Measurements from ENCODE around the gene PPP1R12A.

The PPP1R12A gene

DNA sequence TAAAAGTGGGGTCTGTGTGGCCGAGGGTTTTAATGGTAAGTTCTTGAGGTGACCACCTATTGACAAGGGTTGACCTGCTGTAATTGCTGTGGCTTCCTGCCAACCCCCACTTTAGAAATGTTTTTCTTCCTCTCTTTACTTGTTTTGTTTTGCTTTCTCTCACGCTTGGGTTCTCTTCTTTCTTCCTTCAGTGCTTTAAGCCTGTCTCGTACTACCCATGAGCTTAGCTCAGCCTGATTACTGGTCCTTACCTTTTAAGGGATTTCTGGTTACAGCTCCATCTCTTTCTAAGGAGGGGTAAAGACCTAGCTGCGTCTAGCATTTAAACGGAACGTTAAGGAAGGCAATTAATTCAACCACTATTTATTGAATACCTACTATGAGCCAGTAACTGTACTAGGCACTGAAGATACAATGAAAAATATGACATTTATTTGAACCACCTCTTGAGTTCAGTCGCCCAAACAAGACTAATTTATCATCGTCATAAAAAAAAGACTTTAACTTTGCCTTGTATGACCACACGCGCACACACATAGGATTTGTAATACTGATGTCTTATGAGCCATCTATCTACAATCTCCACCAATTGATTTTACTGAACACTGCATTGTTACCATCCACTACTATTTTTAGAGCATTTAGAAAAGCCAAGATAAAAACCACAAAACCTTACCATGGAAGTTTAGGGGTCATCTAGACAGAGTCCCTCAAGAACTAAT is 888 bp upstream of the PPP1R12A start:
- peak; percentile 75 for DNase-seq

DNA sequence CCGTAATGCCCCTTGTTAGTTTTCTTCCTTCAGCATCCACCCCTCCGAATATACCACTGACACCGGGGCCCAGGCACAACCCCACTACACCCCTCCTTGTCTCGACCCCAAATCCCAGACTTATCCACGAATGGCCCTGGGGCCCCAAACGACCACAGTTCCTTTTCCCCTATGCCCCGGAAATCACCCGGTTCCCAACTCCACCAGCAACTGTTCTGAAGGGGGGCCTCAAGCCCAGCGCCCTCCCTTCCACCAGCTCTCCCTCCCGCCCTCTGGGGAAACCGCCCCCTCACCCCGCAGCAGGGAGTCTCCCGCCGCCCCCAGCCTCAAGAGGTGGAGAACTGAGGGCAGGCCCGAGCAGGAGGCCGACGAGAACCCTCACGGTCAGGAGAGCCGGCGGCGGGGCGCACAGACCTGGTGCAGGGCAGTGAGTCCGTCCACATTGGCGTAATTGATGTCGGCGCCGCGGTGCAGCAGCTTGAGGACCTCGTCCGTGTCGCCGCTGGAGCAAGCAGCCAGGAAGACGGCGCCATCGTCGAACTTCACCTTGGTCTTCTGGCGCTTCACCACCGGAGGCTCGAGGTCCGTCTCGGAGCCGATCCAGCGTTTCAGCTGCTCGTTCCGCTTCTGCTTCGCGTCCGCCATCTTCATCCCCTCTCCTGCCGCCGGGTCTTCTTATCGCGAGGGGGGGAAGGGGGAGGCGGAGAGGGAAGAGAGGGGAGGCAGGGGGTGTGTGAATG is 446 bp downstream of the PPP1R12A start:
- DNase-seq, result peak; percentile 87

DNA sequence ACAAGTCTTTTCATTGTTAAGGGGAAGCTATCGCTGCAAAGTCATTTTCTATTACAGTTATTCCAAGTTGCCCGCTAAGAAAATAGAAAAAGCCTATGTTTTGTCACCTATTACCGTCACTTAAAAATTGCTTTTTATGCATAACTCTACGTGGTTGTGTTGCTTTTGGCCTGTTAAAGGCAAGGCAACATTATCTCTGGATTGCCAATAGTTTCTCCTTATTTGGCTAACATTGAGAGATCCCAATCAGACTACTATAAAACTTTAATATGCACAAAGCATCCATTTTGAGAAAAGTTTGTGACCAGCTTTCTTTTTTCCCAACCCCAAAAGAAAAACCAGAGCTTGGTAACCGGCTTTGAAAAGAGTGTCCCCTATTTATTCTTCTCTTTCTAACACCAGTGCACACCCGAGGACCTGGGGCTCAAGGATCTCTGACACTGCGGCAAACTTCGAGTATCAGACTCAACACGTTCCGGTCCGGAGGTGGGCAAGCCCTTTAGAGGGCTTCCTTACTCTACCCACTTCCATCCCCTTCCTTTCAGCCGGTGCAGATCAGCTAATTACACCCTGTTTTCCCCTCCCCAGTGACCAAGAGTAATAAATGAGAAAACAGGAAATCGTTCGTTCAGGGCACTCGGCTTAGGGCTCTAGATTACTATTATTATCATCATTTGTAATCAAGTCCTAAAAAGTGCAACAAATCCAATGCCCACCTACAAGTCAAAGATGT is 1.2 kb downstream of the PPP1R12A start:
- DNase-seq, result peak; percentile 58

- DNase-seq, result no peak
Observed at GRCh38 chr12:79933043-79933442, 1.9 kb downstream of the PPP1R12A start.

DNA sequence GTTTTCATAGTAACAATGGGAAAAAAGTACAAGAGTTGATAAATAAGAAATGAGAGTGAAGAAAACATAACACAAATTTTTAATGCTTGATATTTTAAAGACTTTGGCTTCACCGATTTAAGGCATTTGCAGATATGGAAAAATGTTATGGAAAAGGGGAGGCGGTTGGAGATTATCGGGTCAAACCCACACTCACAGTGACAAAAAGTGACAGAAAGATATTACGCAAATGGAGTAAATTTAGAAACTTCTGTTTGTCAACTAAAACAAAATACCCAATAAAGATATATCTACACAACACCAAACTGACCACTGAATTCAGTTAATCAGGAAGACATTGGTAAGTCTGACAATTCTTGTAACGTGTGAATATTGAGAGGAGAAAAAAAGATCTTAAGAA is 2.5 kb downstream of the PPP1R12A start:
- DNase-seq, result no peak

GRCh38 chr12:79929065-79929464 is 5.8 kb downstream of the PPP1R12A start:
- no peak for DNase-seq

GRCh38 chr12:79927772-79928474 is 7.0 kb downstream of the PPP1R12A start:
- no peak for DNase-seq

- no peak for DNase-seq
Observed at GRCh38 chr12:79926951-79927350, 7.9 kb downstream of the PPP1R12A start.

DNA sequence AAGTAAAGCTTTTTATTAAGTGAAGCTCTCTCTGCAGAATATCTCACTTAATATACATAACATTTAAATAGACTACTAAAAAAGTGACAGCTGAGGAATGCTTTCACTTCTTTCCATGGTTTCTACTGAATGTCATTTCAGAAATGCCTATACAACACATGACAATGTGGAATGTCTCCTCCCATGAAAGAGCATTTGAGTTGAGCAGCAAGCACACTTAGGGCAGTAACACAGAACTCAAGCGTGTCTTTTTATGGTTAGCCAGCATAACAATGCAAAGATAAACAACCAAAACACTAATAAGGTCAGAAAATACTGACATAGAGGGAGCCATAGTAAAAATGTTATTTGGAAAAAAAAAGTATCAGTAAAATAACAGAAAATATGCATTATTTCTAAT is 9.4 kb downstream of the PPP1R12A start:
- no peak for DNase-seq

- DNase-seq, result no peak
Observed at GRCh38 chr12:79921786-79922185, 13.1 kb downstream of the PPP1R12A start.

GRCh38 chr12:79920421-79921238 is 14.3 kb downstream of the PPP1R12A start:
- DNase-seq, result no peak

DNA sequence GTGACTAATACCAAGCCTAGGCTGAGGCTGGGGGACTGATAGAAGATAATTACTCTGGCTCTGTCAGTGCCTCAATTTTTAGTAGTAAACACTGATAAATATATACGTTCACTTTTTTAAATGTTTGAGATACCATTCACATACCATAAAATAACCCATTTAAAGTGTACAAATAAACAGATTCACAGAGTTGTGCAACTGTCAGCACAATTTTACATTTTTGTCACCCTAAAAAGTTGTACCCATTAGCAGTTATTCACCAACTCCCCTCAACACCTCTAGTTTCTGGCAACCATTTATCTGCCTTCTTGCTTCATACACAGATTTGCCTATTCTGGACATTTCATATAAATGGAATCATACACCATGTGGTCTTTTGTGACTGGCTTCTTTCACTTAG is 15.1 kb downstream of the PPP1R12A start:
- DNase-seq, result no peak

DNA sequence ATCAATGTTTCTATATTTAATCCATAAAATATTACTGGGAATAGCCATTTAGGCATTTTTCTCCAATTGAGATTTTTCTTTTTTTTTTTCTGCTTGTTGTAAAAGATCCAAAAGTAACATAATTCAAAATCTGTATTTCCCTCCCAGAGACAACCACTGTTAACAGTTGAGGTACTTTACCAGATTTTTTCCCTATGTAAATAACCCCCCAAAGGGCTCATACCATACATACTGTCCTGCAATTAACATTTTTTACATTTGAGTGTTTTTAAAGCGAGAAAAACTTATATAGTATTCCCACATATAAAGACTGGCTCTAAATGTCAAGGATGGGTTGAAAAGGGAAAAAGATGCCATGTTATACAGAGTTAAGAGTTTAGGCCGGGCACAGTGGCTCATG is 18.1 kb downstream of the PPP1R12A start:
- DNase-seq, result no peak

DNA sequence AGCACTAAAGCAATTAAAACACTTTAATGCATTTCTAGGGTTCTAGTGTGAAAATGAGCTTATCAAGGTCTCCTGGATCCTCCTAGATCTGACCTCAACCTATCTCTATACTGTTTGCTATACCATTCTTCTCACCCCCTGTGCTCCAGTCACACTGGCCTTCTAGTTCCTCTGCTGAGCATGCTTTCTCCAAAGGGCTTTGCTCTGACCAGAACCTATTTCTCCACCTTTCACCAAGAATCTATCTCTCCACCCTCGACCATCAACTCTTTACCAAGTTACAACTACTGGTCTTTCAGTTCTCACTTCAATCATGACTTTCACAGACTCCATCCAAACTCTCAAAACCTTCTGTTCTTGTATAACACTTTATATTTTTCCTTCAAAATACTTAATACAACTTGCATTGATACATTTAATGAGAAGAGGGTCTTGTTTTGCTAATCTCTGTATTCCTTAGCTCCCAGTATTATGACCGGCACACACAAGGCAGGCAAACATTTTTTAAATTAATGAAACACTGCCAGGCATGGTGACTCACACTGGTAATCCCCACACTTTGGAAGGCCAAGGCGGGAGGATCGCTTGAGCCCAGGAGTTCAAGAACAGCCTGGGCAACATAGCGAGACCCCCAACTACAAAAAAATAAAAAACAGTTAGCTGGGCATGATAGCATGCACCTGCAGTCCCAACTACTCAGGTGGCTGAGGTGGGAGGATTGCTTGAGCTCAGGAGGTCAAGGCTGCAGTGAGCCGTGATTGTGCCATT is 22.8 kb downstream of the PPP1R12A start:
- no peak for DNase-seq

GRCh38 chr12:79908366-79908765 is 26.5 kb downstream of the PPP1R12A start:
- no peak for DNase-seq

GRCh38 chr12:79901506-79901905 is 33.4 kb downstream of the PPP1R12A start:
- no peak for DNase-seq

DNA sequence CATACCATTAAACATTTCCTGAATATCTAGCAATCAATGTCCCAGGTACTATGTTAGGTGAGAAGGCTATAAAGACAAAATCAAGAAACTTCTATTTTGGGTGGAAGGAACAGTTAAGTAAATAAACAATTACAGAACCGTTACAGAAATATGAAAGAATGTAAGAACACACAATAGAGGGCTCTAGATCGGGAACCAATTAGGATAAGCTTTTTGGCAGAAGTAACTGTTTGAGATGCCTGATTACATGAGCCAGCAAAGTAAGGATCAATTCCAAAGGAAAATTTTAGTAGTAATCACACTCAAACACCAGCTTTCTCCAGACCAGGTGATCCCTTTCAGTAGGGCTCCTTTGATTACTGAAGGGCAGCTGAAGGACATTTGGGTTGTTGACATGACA is 33.9 kb downstream of the PPP1R12A start:
- no peak for DNase-seq

- DNase-seq, result peak; percentile 33
Observed at GRCh38 chr12:79900199-79900598, 34.7 kb downstream of the PPP1R12A start.

DNA sequence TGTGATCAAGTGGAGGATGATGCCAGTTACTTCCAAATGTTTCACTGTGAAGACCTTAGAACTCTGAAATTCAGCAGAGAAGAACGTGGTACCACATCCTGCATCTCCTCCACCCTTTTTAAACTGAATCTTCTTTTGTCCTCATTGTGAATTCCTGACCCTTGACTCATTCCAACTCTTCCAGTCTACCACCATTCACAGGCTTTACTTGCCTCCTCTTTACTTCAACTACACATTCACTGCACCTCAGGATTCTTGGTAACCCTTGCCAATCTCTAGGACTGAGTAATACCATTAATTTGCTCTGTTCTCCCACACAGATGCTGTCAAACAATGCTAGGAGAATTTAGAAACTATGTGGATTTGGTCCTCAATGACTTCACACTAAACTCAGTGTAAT is 37.3 kb downstream of the PPP1R12A start:
- no peak for DNase-seq

GRCh38 chr12:79895804-79896203 is 39.1 kb downstream of the PPP1R12A start:
- DNase-seq, result no peak

DNA sequence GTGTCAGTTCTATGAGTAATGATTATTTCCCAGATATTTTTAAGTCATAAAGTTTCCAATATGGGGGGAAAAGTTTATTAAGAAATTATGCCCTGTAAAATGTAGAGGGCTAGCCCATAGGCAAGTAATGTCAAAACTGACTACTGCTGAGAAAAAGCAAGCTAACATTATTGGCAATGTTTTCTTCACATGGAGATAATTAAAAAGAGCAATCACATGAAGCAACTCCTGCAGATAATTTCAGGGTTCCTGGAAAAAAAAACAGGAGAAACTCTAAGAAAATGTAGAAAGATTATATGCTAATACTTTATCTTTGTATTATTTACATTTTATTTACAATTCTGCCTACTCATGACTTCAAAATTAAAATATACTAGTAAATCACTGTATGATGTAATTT is 39.8 kb downstream of the PPP1R12A start:
- no peak for DNase-seq
